Body of pancreas (tissue), 4 donors: ENCODE data around the gene NLRP3.

Source experiments
- CTCF ChIP-seq, 7 experiments: fragments of 450-650 bp in 4 of 7; fragments of 200-600 bp in 3 of 7; sonication (generic) in 3 of 7; IDR thresholded peaks; one replicate each; pipeline ENCODE4 v1.5.1; 2016 to 2019; ENCODE audit warnings: antibody characterized with exemption in 7 of 7
- POLR2A ChIP-seq, 3 donors: fragments of 450-650 bp; IDR thresholded peaks; one replicate each; pipeline ENCODE4 v1.6.1; 2016; ENCODE audit warnings: antibody characterized with exemption in 3 of 3, mild to moderate bottlenecking in 2 of 3

DNA sequence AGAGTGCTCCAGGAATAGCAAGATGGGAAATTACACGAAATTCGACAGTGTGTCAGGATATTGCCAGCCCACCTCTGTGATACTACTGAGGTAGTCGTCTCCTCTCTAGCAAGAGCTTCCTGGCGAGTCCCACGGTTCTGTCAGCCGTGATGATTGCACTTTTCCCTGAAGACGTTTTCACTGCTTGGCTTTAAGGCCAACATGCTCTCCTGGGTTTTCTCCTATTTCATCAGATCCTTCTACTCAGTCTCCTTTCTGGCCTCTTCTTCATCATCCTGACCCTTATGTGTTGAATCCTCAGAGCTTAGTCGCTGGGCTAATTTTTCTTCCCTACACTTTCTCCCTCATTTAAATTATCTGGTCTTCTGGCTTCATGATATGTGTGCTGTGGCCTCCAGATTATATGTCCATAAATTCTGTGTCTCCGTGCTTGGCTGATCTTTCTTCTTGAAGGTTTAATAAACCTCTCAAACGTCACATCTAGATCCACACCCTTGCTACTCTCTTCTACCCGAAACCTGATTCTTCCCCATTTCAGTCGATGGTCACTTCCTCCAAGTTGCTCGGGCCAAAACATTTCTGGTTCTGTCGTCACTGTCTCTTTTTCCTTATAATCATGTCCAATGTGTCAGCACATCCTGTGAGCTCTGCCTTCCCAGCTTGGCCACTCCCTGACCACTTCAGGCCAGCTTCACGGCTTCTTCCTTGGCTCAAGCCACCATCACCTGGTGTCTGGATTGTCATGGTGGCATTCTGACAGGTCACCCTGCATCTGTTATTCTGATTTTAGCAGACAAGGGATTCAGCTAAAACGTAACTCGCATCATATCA is 29.8 kb downstream of the NLRP3 start:
- TF ChIP-seq POLR2A (IDR thresholded peaks at IDR 0.05) (no peak), CTCF (IDR thresholded peaks at IDR 0.05) (no peak)
